Naive thymus-derived CD4-positive, alpha-beta T cell (primary cell): ENCODE data around the gene PHB1. TPM values are rescaled to one million over a fixed set of nuclear protein-coding genes. Genes with fewer than 3 reads are reported as not detected.
A peak's percentile ranks its signal among the peaks of the same experiment; 100 is the strongest.

Source experiments
- ATAC-seq: fragments of 150-1000 bp; cut with Tn5 transposase; 2 replicates; pipeline ENCODE4 v1.10.0; 2021; ENCODE audit warnings: mild to moderate bottlenecking, moderate library complexity
- CTCF ChIA-PET: fragments of 350-600 bp; sonication (Branson Sonifier 250); formaldehyde crosslinking; loops from one replicate; lab custom pipeline; 2021; ENCODE audit warnings: antibody characterized with exemption; lab: Charles Lee
- POLR2A ChIA-PET: fragments of 350-600 bp; sonication (Branson Sonifier 250); formaldehyde crosslinking; loops from one replicate; lab custom pipeline; 2021; ENCODE audit warnings: antibody characterized with exemption, inconsistent platforms; lab: Charles Lee
- DNase-seq, 9 donors: peaks; one replicate each; pipeline versions ENCODE4 v3.0.0 to v3.0.0-alpha.2; 2020 to 2022; ENCODE audit warnings: mixed read lengths in 1 of 9
- H3K27ac ChIP-seq: one replicate; pipeline ENCODE4 v1.7.0; 2013; ENCODE audit warnings: mild to moderate bottlenecking, low read depth, low read length, moderate library complexity
- H3K27me3 ChIP-seq, 2 donors: one replicate each; pipeline ENCODE4 v1.7.0; 2013; ENCODE audit warnings: low read length in 2 of 2, mild to moderate bottlenecking in 2 of 2, moderate library complexity in 2 of 2; ENCODE audit not compliant: control insufficient read depth in 2 of 2, insufficient read depth in 2 of 2
- H3K36me3 ChIP-seq, 3 experiments: 1 replicate in 2 of 3; 2 replicates in 1 of 3; pipeline ENCODE4 v1.7.0; 2013; ENCODE audit warnings: low read length in 3 of 3, mild to moderate bottlenecking in 3 of 3, moderate library complexity in 1 of 3; ENCODE audit not compliant: insufficient read depth in 3 of 3, control insufficient read depth in 2 of 3
- H3K4me1 ChIP-seq, 2 donors: one replicate each; pipeline ENCODE4 v1.7.0; 2013; ENCODE audit warnings: low read length in 2 of 2, mild to moderate bottlenecking in 2 of 2, moderate library complexity in 1 of 2; ENCODE audit not compliant: control insufficient read depth in 2 of 2, insufficient read depth in 2 of 2
- H3K4me3 ChIP-seq: 2 replicates; pipeline ENCODE4 v1.7.0; 2013; ENCODE audit warnings: mild to moderate bottlenecking, low read length
- H3K9me3 ChIP-seq, 3 experiments: 1 replicate in 2 of 3; 2 replicates in 1 of 3; pipeline ENCODE4 v1.7.0; 2013; ENCODE audit warnings: low read length in 3 of 3; ENCODE audit not compliant: control insufficient read depth in 2 of 3
- H3K27ac Mint-ChIP-seq, 9 donors: one replicate each; pipeline ENCODE4 v1.8.0; 2020 to 2022; ENCODE audit warnings: mixed read lengths in 9 of 9, mild to moderate bottlenecking in 8 of 9, moderate library complexity in 5 of 9, inconsistent platforms in 2 of 9
- H3K27me3 Mint-ChIP-seq, 5 donors: one replicate each; pipeline ENCODE4 v1.8.0; 2021 to 2022; ENCODE audit warnings: mixed read lengths in 5 of 5, mild to moderate bottlenecking in 1 of 5
- H3K36me3 Mint-ChIP-seq, 5 donors: one replicate each; pipeline ENCODE4 v1.8.0; 2020 to 2022; ENCODE audit warnings: mixed read lengths in 5 of 5, mild to moderate bottlenecking in 3 of 5, inconsistent platforms in 1 of 5
- H3K4me1 Mint-ChIP-seq, 7 donors: one replicate each; pipeline ENCODE4 v1.8.0; 2020 to 2022; ENCODE audit warnings: mixed read lengths in 7 of 7, mild to moderate bottlenecking in 3 of 7, inconsistent platforms in 1 of 7
- H3K4me3 Mint-ChIP-seq, 10 donors: one replicate each; pipeline ENCODE4 v1.8.0; 2020 to 2022; ENCODE audit warnings: mild to moderate bottlenecking in 10 of 10, mixed read lengths in 10 of 10, moderate library complexity in 6 of 10, inconsistent platforms in 2 of 10
- H3K9me3 Mint-ChIP-seq, 11 donors: one replicate each; pipeline ENCODE4 v1.8.0; 2020 to 2022; ENCODE audit warnings: mixed read lengths in 11 of 11, mild to moderate bottlenecking in 4 of 11, inconsistent platforms in 1 of 11, moderate library complexity in 1 of 11
- intact Hi-C, 2 donors: fragments of 100-400 bp; cut with micrococcal nuclease; formaldehyde crosslinking; loops; one replicate each; pipeline ENCODE4 v1.15.1; 2023
- polyA plus RNA-seq, 2 donors: library from polyadenylated mRNA; unstranded; fragments of 300-500 nt; fragmentation: Illumina TruSeq; gene quantifications; one replicate each; pipeline ENCODE4 v1.2.3, GENCODE V29; 2021
- total RNA-seq, 6 experiments: library from RNA in 5 of 6; stranded (reverse) in 5 of 6; gene quantifications; 1 replicate in 5 of 6; 2 replicates in 1 of 6; pipeline ENCODE4 v1.2.3 and lab custom pipeline; 2021 to 2026

Gene PHB1
- total and polyA plus RNA-seq, 7 experiments from 2014 or later, result 50.0 to 186 (median 65.3) TPM

DNA sequence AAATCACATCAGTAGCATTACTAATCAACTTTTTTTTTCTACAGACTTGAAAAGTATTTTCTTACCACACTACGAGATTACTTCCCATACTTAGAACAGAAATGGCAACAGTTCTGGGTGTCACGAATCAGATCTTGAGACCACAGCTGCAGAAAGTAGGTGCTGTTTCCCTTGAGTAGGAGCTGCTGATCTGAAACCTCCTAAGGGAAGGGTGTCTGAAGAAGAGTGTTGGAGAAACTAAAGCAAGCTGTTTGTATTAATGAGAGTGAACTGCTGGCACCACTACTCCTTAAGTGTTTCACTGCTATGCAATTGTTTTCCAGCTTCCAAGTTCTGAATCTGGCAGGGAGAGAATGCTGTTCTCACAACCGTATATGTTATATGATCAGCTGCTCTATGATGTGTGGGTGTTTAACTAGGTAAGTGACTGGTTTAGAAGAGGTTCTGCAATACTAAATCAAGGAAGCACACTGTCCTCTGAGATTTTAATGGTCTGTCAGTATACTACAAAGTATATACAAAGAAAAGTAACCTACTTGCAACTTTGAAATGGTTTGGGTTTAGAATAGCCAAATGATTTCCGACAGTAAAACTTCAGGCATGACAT is 55.9 kb downstream of the PHB1 start:
- Mint-ChIP-seq H3K27me3 (no peaks in the 10 kb centered on the region), H3K27ac (peak overlapping the region; percentile 60 to 97 (median 94)), H3K9me3 (peaks cover 0 to 3% (median 0%) of the 10 kb centered on the region in 11 donors), H3K36me3 (peaks cover 0 to 12% (median 0%) of the 10 kb centered on the region in 5 donors), H3K4me3 (peak overlapping the region; percentile 67 to 98 (median 92)), H3K4me1 (peaks cover 44 to 69% (median 56%) of the 10 kb centered on the region in 7 donors)
- H3K27ac ChIP-seq, result peak overlapping the region; percentile 71
- no peaks in the 10 kb centered on the region for H3K9me3 ChIP-seq
- ChIA-PET CTCF (interaction anchor here (0.8 to 3.0 kb wide), 11 partner anchors 10 to 42 kb away, joined by 3 to 12 read pairs (median 3); no protein-coding TSS in a partner anchor), POLR2A (interaction anchor here (0.7 to 5.9 kb wide), 12 partner anchors 9 to 167 kb away, joined by 3 to 57 read pairs (median 13); no protein-coding TSS in a partner anchor)
- peaks cover 0 to 3% (median 0%) of the 10 kb centered on the region in 3 experiments for H3K36me3 ChIP-seq
- H3K27me3 ChIP-seq, result no peaks in the 10 kb centered on the region
- H3K4me3 ChIP-seq, result no peak overlapping the region
- DNase-seq, result peak in 7 of 9 donors; percentile 33 to 62 (median 45)
- intact Hi-C loops, result no loop called here
- no peak for ATAC-seq
- H3K4me1 ChIP-seq, result peaks cover 23 to 26% of the 10 kb centered on the region in 2 donors

DNA sequence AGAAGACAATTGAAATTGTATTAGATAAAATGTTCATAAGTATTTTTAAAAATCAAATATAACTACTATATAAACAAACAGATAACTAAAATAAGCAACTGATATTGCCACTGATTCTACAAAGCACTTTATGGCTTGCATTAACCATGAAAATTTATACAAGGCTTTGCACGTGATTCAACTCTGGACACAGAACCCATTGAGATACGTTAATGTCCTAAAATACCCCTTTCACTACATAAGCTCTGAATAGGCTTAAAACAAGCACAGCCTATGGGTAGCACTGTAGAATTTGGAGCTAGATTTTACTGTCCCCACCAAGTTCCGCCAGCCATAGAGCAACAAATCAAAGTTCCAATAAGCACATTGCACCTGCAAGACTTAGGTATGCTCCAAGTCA is 57.2 kb downstream of the PHB1 start:
- peaks cover 22 to 23% of the 10 kb centered on the region in 2 donors for H3K4me1 ChIP-seq
- peaks cover 0 to 12% (median 0%) of the 10 kb centered on the region in 5 donors for H3K36me3 Mint-ChIP-seq
- H3K9me3 Mint-ChIP-seq, result peaks cover 0 to 3% (median 0%) of the 10 kb centered on the region in 11 donors
- no peaks in the 10 kb centered on the region for H3K27me3 Mint-ChIP-seq
- DNase-seq (no peak), ATAC-seq (no peak)
- peaks cover 48 to 78% (median 63%) of the 10 kb centered on the region in 7 donors for H3K4me1 Mint-ChIP-seq
- peak overlapping the region; percentile 71 for H3K27ac ChIP-seq
- H3K4me3 ChIP-seq, result peak overlapping the region; percentile 1
- no peaks in the 10 kb centered on the region for H3K27me3 ChIP-seq
- no peaks in the 10 kb centered on the region for H3K9me3 ChIP-seq
- peak overlapping the region in 8 of 10 donors; percentile 75 to 98 (median 92) for H3K4me3 Mint-ChIP-seq
- H3K36me3 ChIP-seq, result peaks cover 0 to 3% (median 0%) of the 10 kb centered on the region in 3 experiments
- ChIA-PET CTCF (interaction anchor here (1.3 to 1.6 kb wide), 3 partner anchors 10 to 23 kb away, joined by 4 to 5 read pairs (median 4); no protein-coding TSS in a partner anchor), POLR2A (interaction anchor here (0.8 to 5.9 kb wide), 5 partner anchors 10 to 149 kb away, joined by 3 to 57 read pairs (median 14); no protein-coding TSS in a partner anchor)
- H3K27ac Mint-ChIP-seq, result peak overlapping the region in 8 of 9 donors; percentile 79 to 97 (median 94)
- intact Hi-C loops, result loop anchor here in 1 of 2 donors (1.0 kb wide), 1 partner anchor 14 kb away; no protein-coding TSS in a partner anchor

DNA sequence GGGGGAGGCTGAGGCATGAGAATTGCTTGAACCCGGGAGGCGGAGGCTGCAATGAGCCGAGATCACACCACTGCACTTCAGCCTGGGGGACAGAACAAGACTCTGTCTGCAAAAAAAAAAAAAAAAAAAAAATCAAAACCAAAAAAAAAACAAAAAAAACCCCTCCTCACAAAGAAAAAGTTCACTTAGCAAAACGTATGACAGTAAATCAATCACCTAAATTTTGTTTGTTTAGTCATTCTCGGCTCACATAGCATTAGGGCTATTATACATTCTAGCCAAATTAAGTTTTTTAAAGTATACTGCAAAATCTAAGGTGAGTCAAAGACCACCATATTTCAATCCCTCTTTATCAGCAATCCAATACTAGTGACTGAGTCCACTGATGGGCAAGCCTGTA is 58.4 kb downstream of the PHB1 start:
- H3K4me3 ChIP-seq, result no peak overlapping the region
- Mint-ChIP-seq H3K9me3 (no peaks in the 10 kb centered on the region), H3K36me3 (peaks cover 0 to 12% (median 0%) of the 10 kb centered on the region in 5 donors), H3K4me3 (peak overlapping the region in 2 of 10 donors; percentile 6 to 29), H3K27ac (peak overlapping the region in 7 of 9 donors; percentile 41 to 95 (median 82)), H3K4me1 (peaks cover 45 to 78% (median 64%) of the 10 kb centered on the region in 7 donors), H3K27me3 (no peaks in the 10 kb centered on the region)
- CTCF ChIA-PET, result interaction anchor here (0.7 to 1.3 kb wide), 2 partner anchors 16 to 215 kb away, joined by 4 to 5 read pairs; no protein-coding TSS in a partner anchor
- ATAC-seq (no peak), DNase-seq (no peak)
- H3K9me3 ChIP-seq, result no peaks in the 10 kb centered on the region
- H3K27ac ChIP-seq, result no peak overlapping the region
- POLR2A ChIA-PET, result no interaction called here
- H3K27me3 ChIP-seq, result no peaks in the 10 kb centered on the region
- intact Hi-C loops, result no loop called here
- H3K4me1 ChIP-seq, result peaks cover 22 to 23% of the 10 kb centered on the region in 2 donors
- peaks cover 0 to under 1% (median 0%) of the 10 kb centered on the region in 3 experiments for H3K36me3 ChIP-seq

Other genes with a start within 250 kb of the PHB1 start
- 10 to 100 TPM in 2 of 5 experiments, 1 to 10 TPM in 3; 2.8 to 16.9 (median 5.1) TPM for gene GNGT2, start 204.3 kb downstream of the PHB1 start, total RNA-seq
- 10 to 100 TPM in 1 of 2 donors, 1 to 10 TPM in 1; 8.3 to 11.7 TPM for gene GNGT2, start 204.3 kb downstream of the PHB1 start, polyA plus RNA-seq
- 10 to 100 TPM in 3 of 5 experiments, 1 to 10 TPM in 2; 8.2 to 57.8 (median 11.0) TPM for gene ABI3, start 204.2 kb downstream of the PHB1 start, total RNA-seq
- 10 to 100 TPM; 15.0 to 21.8 TPM for gene ABI3, start 204.2 kb downstream of the PHB1 start, polyA plus RNA-seq
- under 1 TPM in 1 of 5 experiments, not detected in 4; 0.17 TPM for gene PHOSPHO1, start 184.1 kb downstream of the PHB1 start, total RNA-seq
- under 1 TPM; 0.46 to 0.99 TPM for gene PHOSPHO1, start 184.1 kb downstream of the PHB1 start, polyA plus RNA-seq
- gene ZNF652, start 52.6 kb downstream of the PHB1 start, total RNA-seq, result 10 to 100 TPM; 33.8 to 64.4 (median 49.9) TPM
- gene ZNF652, start 52.6 kb downstream of the PHB1 start, polyA plus RNA-seq, result 10 to 100 TPM; 19.3 to 20.3 TPM
- gene NGFR, start 80.4 kb upstream of the PHB1 start, total RNA-seq, result under 1 TPM in 3 of 5 experiments, not detected in 2; 0.07 to 0.17 (median 0.16) TPM
- not detected for gene NGFR, start 80.4 kb upstream of the PHB1 start, polyA plus RNA-seq
- gene NXPH3, start 161.0 kb upstream of the PHB1 start, total RNA-seq, result not detected
- gene NXPH3, start 161.0 kb upstream of the PHB1 start, polyA plus RNA-seq, result not detected